Keratinocyte (primary cell): ENCODE results near the gene VILL. TPM values are rescaled to one million over a fixed set of nuclear protein-coding genes. Genes with fewer than 3 reads are reported as not detected.

ENCODE experiments used
- DNase-seq: peaks from one replicate; pipeline ENCODE4 v3.0.0-alpha.2; 2011; ENCODE audit warnings: low read depth, missing footprints, low spot score
- FAIRE-seq: peaks from 2 replicates; lab custom pipeline; 2011; peaks lifted over from hg19 to GRCh38; lab: Jason Lieb, UNC
- H2AFZ ChIP-seq: 2 replicates; pipeline ENCODE4 v1.6.0; 2012; ENCODE audit warnings: low read length, control low read depth, inconsistent platforms; ENCODE audit not compliant: control insufficient read depth
- H3K27ac ChIP-seq: 2 replicates; pipeline ENCODE4 v1.5.1; 2011; ENCODE audit warnings: low read length; ENCODE audit not compliant: control insufficient read depth, insufficient read depth
- H3K27me3 ChIP-seq: 3 replicates; pipeline ENCODE4 v1.6.0; 2011; ENCODE audit warnings: low read length; ENCODE audit not compliant: control insufficient read depth, insufficient read depth; ENCODE audit errors: extremely low read depth
- H3K36me3 ChIP-seq, 2 experiments: 2 replicates in 1 of 2; 3 replicates in 1 of 2; pipeline ENCODE4 v1.5.1; 2011; ENCODE audit warnings: low read length in 2 of 2, mild to moderate bottlenecking in 1 of 2; ENCODE audit not compliant: control insufficient read depth in 2 of 2, insufficient read depth in 2 of 2; ENCODE audit errors: extremely low read depth in 1 of 2
- H3K4me1 ChIP-seq: 3 replicates; pipeline ENCODE4 v1.5.1; 2011; ENCODE audit warnings: low read length; ENCODE audit not compliant: control insufficient read depth, insufficient read depth; ENCODE audit errors: extremely low read depth
- H3K4me2 ChIP-seq: 3 replicates; pipeline ENCODE4 v1.6.0; 2011; ENCODE audit warnings: low read depth, low read length; ENCODE audit not compliant: control insufficient read depth, insufficient read depth; ENCODE audit errors: extremely low read depth
- H3K4me3 ChIP-seq, 3 experiments: fragments of 200-600 bp in 1 of 3; sonication (generic) in 1 of 3; 2 replicates in 2 of 3; 3 replicates in 1 of 3; pipeline ENCODE4 v1.5.1; 2011 to 2016; ENCODE audit warnings: low read length in 3 of 3, mild to moderate bottlenecking in 3 of 3, control low read depth in 2 of 3, inconsistent platforms in 1 of 3, low read depth in 1 of 3, mixed read lengths in 1 of 3, mixed run types in 1 of 3, moderate library complexity in 1 of 3; ENCODE audit not compliant: control insufficient read depth in 2 of 3, insufficient read depth in 2 of 3; ENCODE audit errors: extremely low read depth in 1 of 3
- H3K79me2 ChIP-seq: 2 replicates; pipeline ENCODE4 v1.6.0; 2012; ENCODE audit warnings: low read length; ENCODE audit not compliant: control insufficient read depth, insufficient read depth
- H3K9ac ChIP-seq: 3 replicates; pipeline ENCODE4 v1.6.0; 2011; ENCODE audit warnings: low read length; ENCODE audit not compliant: control insufficient read depth, insufficient read depth; ENCODE audit errors: extremely low read depth
- H3K9me1 ChIP-seq: 3 replicates; pipeline ENCODE4 v1.6.0; 2011; ENCODE audit warnings: low read length; ENCODE audit not compliant: control insufficient read depth, insufficient read depth; ENCODE audit errors: extremely low read depth
- H3K9me3 ChIP-seq: 2 replicates; pipeline ENCODE4 v1.5.1; 2012; ENCODE audit warnings: low read depth, low read length; ENCODE audit not compliant: control insufficient read depth
- H4K20me1 ChIP-seq: 3 replicates; pipeline ENCODE4 v1.6.0; 2011; ENCODE audit warnings: low read length; ENCODE audit not compliant: control insufficient read depth, insufficient read depth; ENCODE audit errors: extremely low read depth
- CTCF ChIP-seq, 3 experiments: IDR thresholded peaks in 1 of 3; conservative IDR thresholded peaks in 1 of 3; optimal IDR thresholded peaks in 1 of 3; 2 replicates in 2 of 3; 3 replicates in 1 of 3; pipeline versions ENCODE3 to v1.5.1; 2011; ENCODE audit warnings: low read length in 3 of 3, mild to moderate bottlenecking in 3 of 3, moderate library complexity in 2 of 3, control low read depth in 1 of 3, inconsistent platforms in 1 of 3; ENCODE audit not compliant: insufficient read depth in 2 of 3; ENCODE audit errors: extremely low read depth in 1 of 3
- EZH2 ChIP-seq: IDR thresholded peaks from one replicate; pipeline ENCODE4 v1.6.1; 2012; ENCODE audit warnings: inconsistent platforms, mild to moderate bottlenecking, low read length, moderate library complexity
- dilution Hi-C: fragments of 300-500 bp; cut with MboI; formaldehyde crosslinking; loops from one replicate; pipeline ENCODE4 v1.7.0; 2020; ENCODE audit warnings: low sequenced_read_pairs; ENCODE audit not compliant: extremely low pct_ligation_motif_present
- polyA plus RNA-seq, 5 experiments: library from polyadenylated mRNA; depleted of rRNA in 3 of 5; stranded (reverse) in 3 of 5; stranded (forward) in 1 of 5; unstranded in 1 of 5; fragments of >200 nt; gene quantifications; 1 replicate in 1 of 5; 2 replicates in 3 of 5; 3 replicates in 1 of 5; pipeline versions ENCODE4 v1.2.1 to v1.2.3, GENCODE V29; 2011 to 2012; ENCODE audit warnings: missing spikeins in 2 of 5, low read depth in 1 of 5, low replicate concordance in 1 of 5

VILL gene
- polyA plus RNA-seq, 1 donor (not counting 4 experiments of a cell fraction or from before 2014, with no cell fraction given) = 2.1 TPM

GRCh38 chr3:38028621-38029361 lies 38.2 kb downstream of the VILL start:
- Histone ChIP-seq H3K4me2 (peak overlapping the region; percentile 70), H3K79me2 (peaks cover under 1% of the 10 kb centered on the region), H3K4me1 (peaks cover 50% of the 10 kb centered on the region), H3K9ac (peak overlapping the region; percentile 78), H3K36me3 (no peaks in the 10 kb centered on the region), H3K9me3 (no peaks in the 10 kb centered on the region), H4K20me1 (peaks cover 3% of the 10 kb centered on the region), H3K9me1 (no peaks in the 10 kb centered on the region), H2AFZ (peak overlapping the region; percentile 51), H3K27me3 (no peaks in the 10 kb centered on the region), H3K27ac (no peak overlapping the region), H3K4me3 (peak overlapping the region; percentile 64 to 68 (median 66))
- dilution Hi-C loops = no loop called here
- DNase-seq = no peak
- TF ChIP-seq CTCF (optimal IDR thresholded peaks at IDR 0.05 in 1 of 3, IDR thresholded peaks at IDR 0.05 in 1 of 3, conservative IDR thresholded peaks at IDR 0.05 in 1 of 3; ENCODE audit: extremely low read depth in 1 of 3, insufficient read depth in 2 of 3, low read length in 3 of 3) = no peak
- no peak for TF ChIP-seq EZH2
- no peak for FAIRE-seq

- Histone ChIP-seq H3K27me3 (no peaks in the 10 kb centered on the region), H3K4me3 (peak within 1 kb of the TSS; percentile 64 to 68 (median 66)), H3K27ac (peak within 1 kb of the TSS; percentile 92), H3K4me1 (peaks cover 46% of the 10 kb centered on the region), H3K79me2 (no peaks in the 10 kb centered on the region), H2AFZ (peak within 1 kb of the TSS; percentile 53), H3K9ac (peak within 1 kb of the TSS; percentile 78), H4K20me1 (peaks cover 3% of the 10 kb centered on the region), H3K4me2 (peak within 1 kb of the TSS; percentile 81), H3K9me1 (no peaks in the 10 kb centered on the region), H3K36me3 (no peaks in the 10 kb centered on the region), H3K9me3 (no peaks in the 10 kb centered on the region)
- TF ChIP-seq CTCF (optimal IDR thresholded peaks at IDR 0.05 in 1 of 3, IDR thresholded peaks at IDR 0.05 in 1 of 3, conservative IDR thresholded peaks at IDR 0.05 in 1 of 3; ENCODE audit: extremely low read depth in 1 of 3, insufficient read depth in 2 of 3, low read length in 3 of 3) = no peak
- no peak for TF ChIP-seq EZH2
- dilution Hi-C loops = no loop called here
- no peak for FAIRE-seq
- no peak for DNase-seq
Observed at GRCh38 chr3:38029400-38030125, 39.0 kb downstream of the VILL start, which contains the start of gene PLCD1. TSS of gene PLCD1 (minus strand) at chr3:38029642. CDS start at chr3:38029539, 103 bp downstream.
